Activated CD8-positive, alpha-beta memory T cell treated with anti-CD3 and anti-CD28 coated beads for 4 hours (primary cell): ENCODE data around the gene ZNF737.
"Not testable (repeated sequence)": the region's sequence is repeated elsewhere in the genome, so short reads cannot be mapped to it uniquely, and the experiment has no call there.

Source experiments
- DNase-seq, 2 donors: peaks; one replicate each; pipeline ENCODE4 v3.0.0-alpha.2; 2020; ENCODE audit warnings: low read depth in 2 of 2

ZNF737 gene

GRCh38 chr19:20565321-20566018 lies at the start of gene ZNF737:
TSS of gene ZNF737 (minus strand) at chr19:20565781. CDS start at chr19:20565640, 141 bp downstream.
- peak; percentile 80 to 87 for DNase-seq

GRCh38 chr19:20614971-20615370 lies 49.4 kb upstream of the ZNF737 start:
- not testable (repeated sequence) for DNase-seq

GRCh38 chr19:20612711-20613316 lies 47.2 kb upstream of the ZNF737 start:
- DNase-seq, result no peak

GRCh38 chr19:20611866-20612265 lies 46.3 kb upstream of the ZNF737 start:
- DNase-seq, result no peak

GRCh38 chr19:20607943-20608342 lies 42.4 kb upstream of the ZNF737 start:
- DNase-seq, result no peak

GRCh38 chr19:20558571-20558970 lies 7.0 kb downstream of the ZNF737 start:
- no peak for DNase-seq

- DNase-seq, result no peak
These were observed 7.6 kb downstream of the ZNF737 start for GRCh38 chr19:20558011-20558410.

GRCh38 chr19:20544667-20545333 lies 20.8 kb downstream of the ZNF737 start:
- DNase-seq, result not testable (repeated sequence)

- DNase-seq, result not testable (repeated sequence)
These were observed 35.3 kb downstream of the ZNF737 start for GRCh38 chr19:20530303-20530702.

GRCh38 chr19:20513189-20513904 lies 52.2 kb downstream of the ZNF737 start:
- no peak for DNase-seq

- no peak for DNase-seq
These were observed 62.1 kb downstream of the ZNF737 start for GRCh38 chr19:20503476-20503875.
